Body of pancreas (tissue), 4 donors: ENCODE measurements around the gene SLC5A10.

ENCODE experiments used
- CTCF ChIP-seq, 7 experiments: fragments of 450-650 bp in 4 of 7; fragments of 200-600 bp in 3 of 7; sonication (generic) in 3 of 7; IDR thresholded peaks; one replicate each; pipeline ENCODE4 v1.5.1; 2016 to 2019; ENCODE audit warnings: antibody characterized with exemption in 7 of 7
- POLR2A ChIP-seq, 3 donors: fragments of 450-650 bp; IDR thresholded peaks; one replicate each; pipeline ENCODE4 v1.6.1; 2016; ENCODE audit warnings: antibody characterized with exemption in 3 of 3, mild to moderate bottlenecking in 2 of 3

GRCh38 chr17:18961634-18962493 lies 9.9 kb downstream of the SLC5A10 start:
- no peak for TF ChIP-seq CTCF (IDR thresholded peaks at IDR 0.05)
- no peak for TF ChIP-seq POLR2A (IDR thresholded peaks at IDR 0.05)
